ENCODE measurements around the gene SSX5. TPM values are rescaled to one million over a fixed set of nuclear protein-coding genes. Genes with fewer than 3 reads are reported as not detected.
"Not testable (repeated sequence)": the region's sequence is repeated elsewhere in the genome, so short reads cannot be mapped to it uniquely, and the experiment has no call there.

The SSX5 gene
- polyA plus RNA-seq (2013, experiment 1 of 2) = not detected
- polyA plus RNA-seq (2013, experiment 2 of 2) = not detected

GRCh38 chrX:48196745-48197201 lies at the start of gene SSX5:
SSX5 (minus strand) TSS chrX:48196795; CDS start chrX:48195358, 1,437 bp downstream.
- Histone ChIP-seq H3K9me3 (ENCODE audit: control insufficient read depth, low read length) (no peaks in the 10 kb centered on the region), H3K27ac (ENCODE audit: low read depth, low read length, severe bottlenecking) (no peak within 1 kb of the TSS), H3K36me3 (ENCODE audit: control insufficient read depth, insufficient read depth, low read length) (no peaks in the 10 kb centered on the region), H3K4me1 (ENCODE audit: control insufficient read depth, insufficient read depth, low read length, poor library complexity, severe bottlenecking) (no peaks in the 10 kb centered on the region), H3K4me3 (ENCODE audit: extremely low read depth, insufficient read depth, low read length, poor library complexity, severe bottlenecking) (no peak within 1 kb of the TSS)
- WGBS, 2 experiments (ENCODE audit: insufficient coverage in 2 of 2) = 92% methylated on average over 8 to 9 of the region's 12 CpGs

DNA sequence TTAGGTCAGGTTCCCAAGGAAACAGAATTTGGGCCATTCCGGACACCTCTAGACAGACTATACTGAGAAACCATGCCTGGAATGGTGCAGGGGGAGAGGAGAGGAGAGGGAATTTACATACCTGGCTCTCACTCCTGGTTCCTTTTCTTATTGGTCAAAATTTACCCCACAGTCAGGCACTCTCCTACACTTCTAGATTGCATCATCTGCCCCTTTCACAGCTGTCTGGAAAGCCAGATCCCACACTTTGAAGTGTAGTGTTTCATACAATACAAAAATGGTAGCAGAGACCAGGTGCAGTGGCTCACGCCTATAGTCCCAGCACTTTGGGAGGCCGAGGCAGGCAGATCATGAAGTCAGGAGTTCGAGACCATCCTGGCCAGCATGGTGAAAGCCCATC lies 27.6 kb upstream of the SSX5 start:
- H3K36me3 ChIP-seq (ENCODE audit: control insufficient read depth, insufficient read depth, low read length); H3K4me1 ChIP-seq (ENCODE audit: control insufficient read depth, insufficient read depth, low read length, poor library complexity, severe bottlenecking); H3K27ac ChIP-seq (ENCODE audit: low read depth, low read length, severe bottlenecking); H3K9me3 ChIP-seq (ENCODE audit: control insufficient read depth, low read length); H3K4me3 ChIP-seq (ENCODE audit: extremely low read depth, insufficient read depth, low read length, poor library complexity, severe bottlenecking): not testable (repeated sequence)
- 94% methylated on average over 2 to 3 of the region's 4 CpGs for WGBS, 2 experiments (ENCODE audit: insufficient coverage in 2 of 2)

GRCh38 chrX:48214341-48214740 lies 17.7 kb upstream of the SSX5 start:
- H3K4me3 ChIP-seq (ENCODE audit: extremely low read depth, insufficient read depth, low read length, poor library complexity, severe bottlenecking); H3K9me3 ChIP-seq (ENCODE audit: control insufficient read depth, low read length); H3K36me3 ChIP-seq (ENCODE audit: control insufficient read depth, insufficient read depth, low read length); H3K4me1 ChIP-seq (ENCODE audit: control insufficient read depth, insufficient read depth, low read length, poor library complexity, severe bottlenecking); H3K27ac ChIP-seq (ENCODE audit: low read depth, low read length, severe bottlenecking): not testable (repeated sequence)
- WGBS, 2 experiments (ENCODE audit: insufficient coverage in 2 of 2) = 80% methylated on average over 2 of the region's 4 CpGs; no CpG with 5 or more reads in 1 of the 2 experiments

- H3K4me1 ChIP-seq (ENCODE audit: control insufficient read depth, insufficient read depth, low read length, poor library complexity, severe bottlenecking); H3K27ac ChIP-seq (ENCODE audit: low read depth, low read length, severe bottlenecking); H3K9me3 ChIP-seq (ENCODE audit: control insufficient read depth, low read length); H3K36me3 ChIP-seq (ENCODE audit: control insufficient read depth, insufficient read depth, low read length); H3K4me3 ChIP-seq (ENCODE audit: extremely low read depth, insufficient read depth, low read length, poor library complexity, severe bottlenecking): not testable (repeated sequence)
- 100% methylated on average over 1 of the region's 5 CpGs; no CpG with 5 or more reads in 1 of the 2 experiments for WGBS, 2 experiments (ENCODE audit: insufficient coverage in 2 of 2)
Measured at GRCh38 chrX:48190024-48190423, 6.6 kb downstream of the SSX5 start.

DNA sequence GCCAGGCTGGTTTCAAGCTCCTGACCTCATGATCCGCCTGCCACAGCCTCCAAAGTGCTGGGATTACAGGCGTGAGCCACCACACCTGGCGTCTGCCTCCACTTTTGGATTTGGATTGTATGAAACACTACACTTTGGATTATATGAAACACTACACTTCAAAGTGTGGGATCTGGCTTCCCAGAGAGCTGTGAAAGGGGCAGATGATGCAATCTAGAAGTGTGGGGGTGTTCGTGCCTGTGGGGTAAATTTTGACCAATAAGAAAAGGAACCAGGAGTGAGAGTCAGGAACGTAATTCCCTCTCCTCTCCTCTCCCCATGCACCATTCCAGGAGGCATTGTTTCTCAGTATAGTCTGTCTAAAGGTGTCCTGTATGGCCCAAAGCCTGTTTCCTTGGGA lies 14.7 kb downstream of the SSX5 start:
- H3K9me3 ChIP-seq (ENCODE audit: control insufficient read depth, low read length); H3K36me3 ChIP-seq (ENCODE audit: control insufficient read depth, insufficient read depth, low read length); H3K4me1 ChIP-seq (ENCODE audit: control insufficient read depth, insufficient read depth, low read length, poor library complexity, severe bottlenecking); H3K4me3 ChIP-seq (ENCODE audit: extremely low read depth, insufficient read depth, low read length, poor library complexity, severe bottlenecking); H3K27ac ChIP-seq (ENCODE audit: low read depth, low read length, severe bottlenecking): not testable (repeated sequence)
- no CpG with 5 or more reads among the region's 5 CpGs for WGBS, 2 experiments (ENCODE audit: insufficient coverage in 2 of 2)

GRCh38 chrX:48180811-48181210 lies 15.8 kb downstream of the SSX5 start:
- Histone ChIP-seq H3K9me3 (ENCODE audit: control insufficient read depth, low read length) (no peaks in the 10 kb centered on the region), H3K4me1 (ENCODE audit: control insufficient read depth, insufficient read depth, low read length, poor library complexity, severe bottlenecking) (no peaks in the 10 kb centered on the region), H3K27ac (ENCODE audit: low read depth, low read length, severe bottlenecking) (no peak overlapping the region), H3K36me3 (ENCODE audit: control insufficient read depth, insufficient read depth, low read length) (no peaks in the 10 kb centered on the region), H3K4me3 (ENCODE audit: extremely low read depth, insufficient read depth, low read length, poor library complexity, severe bottlenecking) (no peak overlapping the region)
- WGBS, 2 experiments (ENCODE audit: insufficient coverage in 2 of 2) = no CpG with 5 or more reads among the region's 4 CpGs

- no peak overlapping the region for H3K27ac ChIP-seq (ENCODE audit: low read depth, low read length, severe bottlenecking)
- 82 to 100% methylated on average over 1 to 2 of the region's 4 CpGs for WGBS, 2 experiments (ENCODE audit: insufficient coverage in 2 of 2)
- H3K36me3 ChIP-seq (ENCODE audit: control insufficient read depth, insufficient read depth, low read length) = no peaks in the 10 kb centered on the region
- no peaks in the 10 kb centered on the region for H3K4me1 ChIP-seq (ENCODE audit: control insufficient read depth, insufficient read depth, low read length, poor library complexity, severe bottlenecking)
- H3K4me3 ChIP-seq (ENCODE audit: extremely low read depth, insufficient read depth, low read length, poor library complexity, severe bottlenecking) = no peak overlapping the region
- H3K9me3 ChIP-seq (ENCODE audit: control insufficient read depth, low read length) = no peaks in the 10 kb centered on the region
Measured at GRCh38 chrX:48179691-48180090, 16.9 kb downstream of the SSX5 start.

DNA sequence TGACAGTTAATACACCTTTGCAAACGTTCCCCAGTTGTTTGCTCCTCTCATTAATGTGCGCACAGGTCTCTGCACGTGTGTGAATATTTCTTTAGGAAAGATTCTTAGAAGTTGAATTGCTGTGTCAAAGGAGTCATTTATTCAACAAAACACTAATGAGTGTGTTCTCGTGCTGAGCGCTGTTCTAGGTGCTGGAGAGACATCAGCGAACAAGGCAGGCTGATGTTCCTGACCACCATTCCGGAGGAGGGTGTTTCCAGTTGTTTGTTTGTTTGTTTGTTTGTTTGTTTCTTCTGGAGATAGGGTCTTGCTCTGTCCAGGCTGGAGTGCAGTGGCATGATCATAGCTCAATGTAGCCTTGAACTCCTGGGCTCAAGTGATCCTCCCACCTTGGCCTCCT lies 30.3 kb downstream of the SSX5 start:
- H3K36me3 ChIP-seq (ENCODE audit: control insufficient read depth, insufficient read depth, low read length); H3K4me1 ChIP-seq (ENCODE audit: control insufficient read depth, insufficient read depth, low read length, poor library complexity, severe bottlenecking); H3K4me3 ChIP-seq (ENCODE audit: extremely low read depth, insufficient read depth, low read length, poor library complexity, severe bottlenecking); H3K9me3 ChIP-seq (ENCODE audit: control insufficient read depth, low read length); H3K27ac ChIP-seq (ENCODE audit: low read depth, low read length, severe bottlenecking): not testable (repeated sequence)
- no CpG with 5 or more reads among the region's 7 CpGs for WGBS, 2 experiments (ENCODE audit: insufficient coverage in 2 of 2)

- no peaks in the 10 kb centered on the region for H3K9me3 ChIP-seq (ENCODE audit: control insufficient read depth, low read length)
- H3K27ac ChIP-seq (ENCODE audit: low read depth, low read length, severe bottlenecking) = no peak overlapping the region
- H3K4me1 ChIP-seq (ENCODE audit: control insufficient read depth, insufficient read depth, low read length, poor library complexity, severe bottlenecking) = no peaks in the 10 kb centered on the region
- WGBS, 2 experiments (ENCODE audit: insufficient coverage in 2 of 2) = 87 to 93% methylated on average over 3 to 10 of the region's 12 CpGs
- no peak overlapping the region for H3K4me3 ChIP-seq (ENCODE audit: extremely low read depth, insufficient read depth, low read length, poor library complexity, severe bottlenecking)
- no peaks in the 10 kb centered on the region for H3K36me3 ChIP-seq (ENCODE audit: control insufficient read depth, insufficient read depth, low read length)
Measured at GRCh38 chrX:48165241-48165640, 31.4 kb downstream of the SSX5 start.

DNA sequence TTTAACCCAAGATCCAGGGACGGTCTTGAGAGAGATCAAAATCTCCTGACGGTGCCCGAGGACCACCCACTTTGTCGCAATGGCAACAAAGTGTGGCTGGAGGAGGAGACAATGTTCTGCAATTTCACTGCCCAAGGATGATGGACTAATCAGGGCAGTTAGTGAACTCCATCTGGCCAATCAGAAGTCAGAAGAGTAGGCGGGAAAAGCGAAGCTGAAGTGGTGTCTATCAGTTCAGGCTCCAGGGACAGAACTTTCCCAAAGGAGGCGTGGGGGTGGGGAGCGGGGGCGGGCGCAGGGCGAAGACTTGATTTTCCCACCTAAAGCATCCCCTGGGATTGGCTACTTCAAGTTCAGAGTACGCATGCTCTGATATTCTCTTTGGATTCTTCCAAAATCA lies 40.6 kb downstream of the SSX5 start:
- no peaks in the 10 kb centered on the region for H3K9me3 ChIP-seq (ENCODE audit: control insufficient read depth, low read length)
- 89 to 93% methylated on average over 9 to 10 of the region's 12 CpGs for WGBS, 2 experiments (ENCODE audit: insufficient coverage in 2 of 2)
- H3K4me1 ChIP-seq (ENCODE audit: control insufficient read depth, insufficient read depth, low read length, poor library complexity, severe bottlenecking) = no peaks in the 10 kb centered on the region
- H3K36me3 ChIP-seq (ENCODE audit: control insufficient read depth, insufficient read depth, low read length) = no peaks in the 10 kb centered on the region
- no peak overlapping the region for H3K27ac ChIP-seq (ENCODE audit: low read depth, low read length, severe bottlenecking)
- no peak overlapping the region for H3K4me3 ChIP-seq (ENCODE audit: extremely low read depth, insufficient read depth, low read length, poor library complexity, severe bottlenecking)

DNA sequence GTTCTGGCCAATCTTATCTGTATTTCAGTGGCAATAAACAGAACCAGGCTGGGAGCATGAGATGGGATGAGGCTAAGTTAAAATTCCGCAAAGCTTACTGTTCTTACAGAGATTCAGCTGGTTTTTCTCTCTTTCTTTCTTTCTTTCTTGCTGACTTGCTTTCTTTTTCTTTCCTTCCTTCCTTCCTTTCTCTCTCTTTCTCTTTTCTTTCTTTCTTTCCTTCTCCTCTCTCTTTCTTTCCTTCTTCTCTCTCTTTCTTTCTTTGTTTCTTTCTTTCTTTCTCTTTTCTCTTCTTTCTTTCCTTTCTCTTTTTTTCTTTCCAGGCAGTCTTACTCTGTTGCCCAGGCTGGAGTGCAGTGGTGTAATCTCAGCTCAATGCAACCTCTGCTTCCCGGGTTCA lies 41.8 kb downstream of the SSX5 start:
- no peaks in the 10 kb centered on the region for H3K4me1 ChIP-seq (ENCODE audit: control insufficient read depth, insufficient read depth, low read length, poor library complexity, severe bottlenecking)
- no peak overlapping the region for H3K4me3 ChIP-seq (ENCODE audit: extremely low read depth, insufficient read depth, low read length, poor library complexity, severe bottlenecking)
- H3K27ac ChIP-seq (ENCODE audit: low read depth, low read length, severe bottlenecking) = no peak overlapping the region
- 80% methylated on average over 2 of the region's 2 CpGs; no CpG with 5 or more reads in 1 of the 2 experiments for WGBS, 2 experiments (ENCODE audit: insufficient coverage in 2 of 2)
- no peaks in the 10 kb centered on the region for H3K9me3 ChIP-seq (ENCODE audit: control insufficient read depth, low read length)
- H3K36me3 ChIP-seq (ENCODE audit: control insufficient read depth, insufficient read depth, low read length) = no peaks in the 10 kb centered on the region
